Stimulated activated naive B cell treated with anti-CD40 and anti-IgM and Interleukin-4, amounts not matched to agents 10 μg/mL and 1 μg/mL and 100 μg/mL, for 72 hours (primary cell): Measurements from ENCODE around the gene CHPT1.
"Not testable (repeated sequence)": the region's sequence is repeated elsewhere in the genome, so short reads cannot be mapped to it uniquely, and the experiment has no call there.

Experiments
- ATAC-seq, 2 donors: fragments of 150-1000 bp; cut with Tn5 transposase; replicated peaks; 2 replicates each; pipeline ENCODE4 v1.10.0; 2021; ENCODE audit warnings: moderate library complexity in 1 of 2
- DNase-seq: peaks from one replicate; pipeline ENCODE4 v3.0.0; 2021
- H3K27ac Mint-ChIP-seq: one replicate; pipeline ENCODE4 v1.8.0; 2022; ENCODE audit warnings: mild to moderate bottlenecking, mixed read lengths
- H3K27me3 Mint-ChIP-seq, 2 donors: one replicate each; pipeline ENCODE4 v1.8.0; 2022; ENCODE audit warnings: mixed read lengths in 2 of 2
- H3K36me3 Mint-ChIP-seq, 2 donors: one replicate each; pipeline ENCODE4 v1.8.0; 2022; ENCODE audit warnings: mixed read lengths in 2 of 2, mild to moderate bottlenecking in 1 of 2
- H3K4me1 Mint-ChIP-seq, 2 donors: one replicate each; pipeline ENCODE4 v1.8.0; 2022; ENCODE audit warnings: mixed read lengths in 2 of 2, mild to moderate bottlenecking in 1 of 2
- H3K4me3 Mint-ChIP-seq, 2 donors: one replicate each; pipeline ENCODE4 v1.8.0; 2022; ENCODE audit warnings: mild to moderate bottlenecking in 2 of 2, mixed read lengths in 2 of 2, moderate library complexity in 1 of 2
- H3K9me3 Mint-ChIP-seq, 2 donors: one replicate each; pipeline ENCODE4 v1.8.0; 2022; ENCODE audit warnings: mixed read lengths in 2 of 2, mild to moderate bottlenecking in 1 of 2

Gene CHPT1

DNA sequence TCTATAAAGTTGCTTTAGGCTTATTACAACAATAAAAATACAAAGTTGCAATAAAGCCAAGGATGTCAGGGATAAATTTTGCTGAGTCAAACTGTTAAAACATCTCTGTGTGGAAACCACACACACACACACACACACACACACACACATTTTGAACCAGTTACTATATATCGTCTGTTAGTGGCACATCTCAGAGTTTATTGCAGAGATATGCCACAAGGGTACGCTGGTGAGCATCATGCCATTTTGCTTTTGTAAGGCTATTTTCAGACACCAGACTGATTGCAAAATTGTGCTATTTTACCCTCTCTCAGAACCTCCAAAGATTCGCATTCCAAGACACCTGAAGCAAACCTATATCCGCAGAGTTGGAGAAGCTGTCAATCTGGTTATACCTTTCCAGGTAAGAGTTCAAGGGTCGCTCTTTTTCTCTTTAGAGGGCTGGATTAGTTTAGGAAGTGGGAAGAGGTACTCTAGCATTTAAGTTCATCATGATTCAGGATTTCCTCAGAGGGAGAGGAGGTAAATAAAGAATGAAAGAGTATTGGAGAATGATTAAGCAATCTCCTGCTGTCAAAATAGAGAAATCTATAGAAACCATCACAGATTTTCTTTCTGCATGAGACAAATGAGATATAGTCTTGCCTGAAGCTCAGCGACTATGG is 27.3 kb upstream of the CHPT1 start:
- DNase-seq (peak; percentile 9), ATAC-seq (no peak)
- Mint-ChIP-seq H3K4me3 (peak overlapping the region in 1 of 2 donors; percentile 12), H3K36me3 (no peaks in the 10 kb centered on the region), H3K27ac (no peak overlapping the region), H3K27me3 (peaks cover 0 to 8% of the 10 kb centered on the region in 2 donors), H3K9me3 (no peaks in the 10 kb centered on the region), H3K4me1 (peaks cover 20 to 29% of the 10 kb centered on the region in 2 donors)

- peaks cover 0 to 3% of the 10 kb centered on the region in 2 donors for H3K27me3 Mint-ChIP-seq
- DNase-seq: peak; percentile 56
- H3K36me3 Mint-ChIP-seq: no peaks in the 10 kb centered on the region
- peaks cover 14 to 23% of the 10 kb centered on the region in 2 donors for H3K4me1 Mint-ChIP-seq
- peak; percentile 98 for ATAC-seq
- no peaks in the 10 kb centered on the region for H3K9me3 Mint-ChIP-seq
- peak overlapping the region; percentile 89 for H3K27ac Mint-ChIP-seq
- H3K4me3 Mint-ChIP-seq: peak overlapping the region; percentile 41 to 71
These were observed 26.2 kb upstream of the CHPT1 start for GRCh38 chr12:101671157-101671791.

DNA sequence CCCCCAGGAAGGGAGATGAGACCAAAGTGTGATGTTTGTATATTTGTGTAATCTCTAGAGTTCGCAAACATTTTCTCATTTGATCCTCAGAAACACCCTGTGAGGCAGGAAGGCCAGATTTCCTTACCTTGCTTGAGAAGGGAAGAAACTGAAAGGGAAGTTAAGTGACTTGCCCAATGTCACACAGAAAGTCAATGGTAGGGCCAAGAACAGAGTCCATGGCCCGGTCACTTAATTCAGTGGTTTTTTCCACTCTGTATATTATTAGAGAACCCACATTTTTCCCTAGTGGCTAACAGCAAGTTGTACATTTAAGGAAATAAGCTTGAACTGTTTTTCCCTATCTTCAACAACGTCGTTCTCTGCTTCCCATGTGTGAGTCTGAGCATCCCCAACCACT is 25.6 kb upstream of the CHPT1 start:
- no peaks in the 10 kb centered on the region for H3K9me3 Mint-ChIP-seq
- H3K27me3 Mint-ChIP-seq: no peaks in the 10 kb centered on the region
- no peak overlapping the region for H3K27ac Mint-ChIP-seq
- peak overlapping the region; percentile 41 to 71 for H3K4me3 Mint-ChIP-seq
- no peak for DNase-seq
- ATAC-seq: peak; percentile 18 to 21
- no peaks in the 10 kb centered on the region for H3K36me3 Mint-ChIP-seq
- H3K4me1 Mint-ChIP-seq: peaks cover 14 to 23% of the 10 kb centered on the region in 2 donors

DNA sequence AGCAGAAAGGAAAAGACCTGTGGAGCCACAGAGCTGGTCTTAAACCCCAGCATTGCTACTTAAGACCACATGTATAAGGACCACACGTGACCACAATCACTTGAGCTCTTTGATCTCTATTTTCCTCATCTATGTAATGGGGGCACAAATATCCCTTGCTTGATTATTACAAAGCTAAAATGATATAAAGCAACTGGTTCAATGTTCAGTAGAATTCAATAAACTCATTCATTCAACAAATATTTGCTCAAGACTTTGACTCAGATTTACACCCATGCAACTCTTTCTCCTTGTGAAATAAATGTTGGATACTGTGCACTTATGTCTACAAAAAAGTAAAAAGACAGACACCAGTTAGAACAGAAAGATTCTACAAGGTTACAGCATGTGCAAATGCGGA is 21.9 kb upstream of the CHPT1 start:
- ATAC-seq (no peak), DNase-seq (no peak)
- H3K27me3 Mint-ChIP-seq: no peaks in the 10 kb centered on the region
- no peaks in the 10 kb centered on the region for H3K9me3 Mint-ChIP-seq
- H3K4me3 Mint-ChIP-seq: no peak overlapping the region
- no peaks in the 10 kb centered on the region for H3K36me3 Mint-ChIP-seq
- H3K4me1 Mint-ChIP-seq: peaks cover 12 to 16% of the 10 kb centered on the region in 2 donors
- H3K27ac Mint-ChIP-seq: no peak overlapping the region

DNA sequence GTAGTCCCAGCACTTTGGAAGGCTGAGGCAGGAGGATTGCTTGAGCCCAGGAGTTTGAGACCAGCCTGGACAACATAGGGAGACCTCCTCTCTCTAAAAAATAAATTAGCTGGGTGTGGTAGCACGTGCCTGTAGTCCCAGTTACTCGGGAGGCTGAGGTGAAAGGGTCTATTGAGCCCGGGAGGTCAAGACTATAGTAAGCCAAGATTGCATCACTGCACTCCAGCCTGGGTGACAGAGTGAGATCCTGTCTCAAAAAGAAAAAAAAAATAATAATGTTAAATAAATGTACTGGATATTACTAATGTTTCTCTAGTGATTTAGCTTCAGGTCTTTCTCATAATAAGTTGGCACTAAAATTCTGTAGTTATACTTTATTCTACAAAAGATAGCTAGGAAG is 20.9 kb upstream of the CHPT1 start:
- not testable (repeated sequence) for DNase-seq, H3K4me3 Mint-ChIP-seq, H3K27me3 Mint-ChIP-seq, H3K27ac Mint-ChIP-seq, H3K4me1 Mint-ChIP-seq, H3K9me3 Mint-ChIP-seq, ATAC-seq, H3K36me3 Mint-ChIP-seq

GRCh38 chr12:101678081-101678480 is 19.4 kb upstream of the CHPT1 start:
- H3K4me1 Mint-ChIP-seq: peaks cover 0 to 4% of the 10 kb centered on the region in 2 donors
- no peak overlapping the region for H3K27ac Mint-ChIP-seq
- H3K4me3 Mint-ChIP-seq: no peak overlapping the region

DNA sequence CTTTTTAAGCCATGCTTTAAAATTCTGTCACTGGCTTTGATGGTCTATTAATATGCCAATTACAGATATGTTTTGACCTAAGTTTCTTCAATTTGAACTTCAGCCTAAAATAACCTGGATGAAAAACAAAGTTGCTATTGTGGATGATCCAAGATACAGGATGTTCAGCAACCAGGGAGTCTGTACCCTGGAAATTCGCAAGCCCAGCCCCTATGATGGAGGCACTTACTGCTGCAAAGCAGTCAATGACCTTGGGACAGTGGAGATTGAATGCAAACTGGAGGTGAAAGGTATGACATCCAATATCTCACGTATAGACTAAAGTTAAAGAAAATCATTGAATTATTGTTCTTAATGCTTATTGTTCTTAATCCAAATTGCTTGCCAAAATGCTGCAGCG is 17.2 kb upstream of the CHPT1 start:
- no peak overlapping the region for H3K27ac Mint-ChIP-seq
- DNase-seq (no peak), ATAC-seq (no peak)
- H3K36me3 Mint-ChIP-seq: no peaks in the 10 kb centered on the region
- no peaks in the 10 kb centered on the region for H3K9me3 Mint-ChIP-seq
- H3K4me1 Mint-ChIP-seq: peaks cover 0 to 4% of the 10 kb centered on the region in 2 donors
- no peak overlapping the region for H3K4me3 Mint-ChIP-seq
- peaks cover 0 to 4% of the 10 kb centered on the region in 2 donors for H3K27me3 Mint-ChIP-seq

More at GRCh38 chr12:101678081-101678480, 19.4 kb upstream of the CHPT1 start:
- DNase-seq (no peak), ATAC-seq (no peak)
- Mint-ChIP-seq H3K36me3 (no peaks in the 10 kb centered on the region), H3K9me3 (no peaks in the 10 kb centered on the region), H3K27me3 (no peaks in the 10 kb centered on the region)

- ATAC-seq (no peak), DNase-seq (no peak)
- peaks cover 0 to 4% of the 10 kb centered on the region in 2 donors for H3K4me1 Mint-ChIP-seq
- H3K9me3 Mint-ChIP-seq: no peaks in the 10 kb centered on the region
- H3K36me3 Mint-ChIP-seq: no peaks in the 10 kb centered on the region
- H3K27me3 Mint-ChIP-seq: peaks cover 0 to 4% of the 10 kb centered on the region in 2 donors
- no peak overlapping the region for H3K27ac Mint-ChIP-seq
- no peak overlapping the region for H3K4me3 Mint-ChIP-seq
These were observed 16.8 kb upstream of the CHPT1 start for GRCh38 chr12:101680647-101681046.

DNA sequence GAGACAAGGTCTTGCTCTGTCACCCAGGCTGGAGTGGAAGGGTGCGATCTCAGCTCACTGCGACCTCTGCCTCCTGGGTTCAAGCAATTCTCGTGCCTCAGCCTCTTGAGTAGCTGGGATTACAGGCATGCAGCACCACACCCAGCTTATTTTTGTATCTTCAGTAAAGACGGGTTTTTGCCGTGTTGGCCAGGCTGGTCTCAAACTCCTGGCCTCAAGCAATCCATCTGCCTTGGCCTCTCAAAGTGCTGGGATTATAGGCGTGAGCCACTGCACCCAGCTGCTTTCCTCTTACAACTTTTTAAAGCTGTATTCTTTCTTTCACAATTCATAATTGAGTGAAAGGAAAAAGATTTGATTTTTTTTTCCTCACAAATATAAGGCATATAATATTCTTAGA is 15.8 kb upstream of the CHPT1 start:
- DNase-seq, H3K36me3 Mint-ChIP-seq, H3K4me1 Mint-ChIP-seq, H3K27me3 Mint-ChIP-seq, H3K4me3 Mint-ChIP-seq, H3K9me3 Mint-ChIP-seq, ATAC-seq, H3K27ac Mint-ChIP-seq: not testable (repeated sequence)

DNA sequence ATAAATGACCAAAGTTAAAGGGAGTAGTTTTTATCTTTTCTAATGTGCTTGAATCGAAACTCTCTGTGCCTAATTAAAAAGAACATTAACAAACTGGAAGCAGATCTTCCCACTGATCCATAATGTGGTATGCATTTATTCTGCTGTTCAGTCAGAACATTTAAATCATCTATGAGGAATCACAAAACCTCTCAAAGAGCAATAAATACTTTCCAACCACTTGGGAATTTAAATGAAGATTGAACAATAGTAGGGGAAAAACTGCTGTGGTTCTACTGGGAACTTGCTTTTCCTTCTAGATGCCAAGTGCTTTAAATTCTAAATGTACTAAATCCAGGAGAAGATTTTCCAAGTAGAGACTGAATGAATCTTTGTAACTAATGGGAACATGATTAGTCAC is 12.3 kb upstream of the CHPT1 start:
- DNase-seq (no peak), ATAC-seq (no peak)
- Mint-ChIP-seq H3K4me3 (no peak overlapping the region), H3K27me3 (peaks cover 0 to 4% of the 10 kb centered on the region in 2 donors), H3K4me1 (no peaks in the 10 kb centered on the region), H3K27ac (no peak overlapping the region), H3K36me3 (no peaks in the 10 kb centered on the region), H3K9me3 (no peaks in the 10 kb centered on the region)

- Mint-ChIP-seq H3K36me3 (no peaks in the 10 kb centered on the region), H3K27me3 (peaks cover 0 to 4% of the 10 kb centered on the region in 2 donors)
These were observed 11.3 kb upstream of the CHPT1 start for GRCh38 chr12:101686176-101686575.

DNA sequence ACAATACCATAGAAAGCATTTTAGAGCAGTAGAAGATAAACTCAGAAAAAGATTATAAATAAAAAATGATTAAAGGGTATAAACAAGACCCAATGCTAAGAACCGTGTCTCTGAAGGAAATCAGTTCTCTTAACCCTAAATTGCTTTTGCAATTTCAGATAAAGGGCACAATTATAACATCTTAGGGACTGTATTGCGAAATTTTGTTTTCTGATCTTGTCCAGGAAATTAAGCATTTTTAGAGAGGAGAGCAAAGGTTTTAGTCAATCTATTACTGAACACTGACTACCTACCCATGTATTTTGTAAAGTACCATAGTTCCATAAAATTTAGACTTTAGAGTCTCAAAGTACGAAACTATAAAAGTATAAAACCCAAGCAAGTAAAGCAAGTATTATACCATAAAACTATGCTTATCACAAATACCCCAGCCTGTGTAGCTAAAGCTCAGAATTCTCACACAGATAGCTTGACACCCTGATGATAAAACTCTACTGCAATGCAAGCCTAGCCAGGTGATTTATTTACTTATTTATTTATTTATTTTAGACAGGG is 6.8 kb upstream of the CHPT1 start:
- Mint-ChIP-seq H3K9me3 (no peaks in the 10 kb centered on the region), H3K27me3 (no peaks in the 10 kb centered on the region), H3K4me3 (no peak overlapping the region), H3K27ac (no peak overlapping the region), H3K36me3 (no peaks in the 10 kb centered on the region), H3K4me1 (peaks cover 3 to 7% of the 10 kb centered on the region in 2 donors)
- no peak for ATAC-seq
- DNase-seq: no peak

More at GRCh38 chr12:101686176-101686575, 11.3 kb upstream of the CHPT1 start:
- Mint-ChIP-seq H3K4me1 (peaks cover 0 to 1% of the 10 kb centered on the region in 2 donors), H3K9me3 (no peaks in the 10 kb centered on the region), H3K4me3 (no peak overlapping the region), H3K27ac (no peak overlapping the region)
- no peak for ATAC-seq
- DNase-seq: no peak

DNA sequence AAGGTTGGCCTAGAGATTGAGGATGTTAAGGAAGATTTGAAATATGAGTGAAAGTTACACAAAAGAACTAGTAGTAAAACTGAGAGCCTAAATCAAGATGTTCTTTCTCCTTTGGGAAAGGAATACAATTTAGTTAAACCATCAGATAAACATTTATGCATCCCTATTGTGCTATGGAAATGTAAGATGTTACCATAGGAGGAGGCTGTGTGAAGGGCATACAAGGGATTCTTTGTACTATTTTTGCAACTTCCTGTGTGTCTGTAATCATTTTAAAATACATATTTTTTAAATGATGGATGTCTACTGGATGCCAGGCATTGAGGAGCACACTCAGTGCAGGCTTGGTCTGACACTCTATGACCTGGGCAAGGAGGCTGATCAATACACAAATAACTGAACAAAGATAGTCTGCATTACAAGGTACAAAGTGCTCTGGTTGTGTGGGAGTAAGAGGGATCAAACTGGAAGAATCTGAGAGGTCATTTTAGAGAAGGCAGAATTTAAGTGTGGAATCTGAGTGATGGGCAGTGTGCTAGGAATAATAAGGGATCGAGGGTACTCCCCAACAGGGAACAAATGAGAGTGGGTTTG is 5.8 kb upstream of the CHPT1 start:
- ATAC-seq (no peak), DNase-seq (no peak)
- H3K27ac Mint-ChIP-seq: no peak overlapping the region
- H3K4me1 Mint-ChIP-seq: peaks cover 9 to 13% of the 10 kb centered on the region in 2 donors
- no peaks in the 10 kb centered on the region for H3K36me3 Mint-ChIP-seq
- H3K27me3 Mint-ChIP-seq: no peaks in the 10 kb centered on the region
- no peaks in the 10 kb centered on the region for H3K9me3 Mint-ChIP-seq
- no peak overlapping the region for H3K4me3 Mint-ChIP-seq

DNA sequence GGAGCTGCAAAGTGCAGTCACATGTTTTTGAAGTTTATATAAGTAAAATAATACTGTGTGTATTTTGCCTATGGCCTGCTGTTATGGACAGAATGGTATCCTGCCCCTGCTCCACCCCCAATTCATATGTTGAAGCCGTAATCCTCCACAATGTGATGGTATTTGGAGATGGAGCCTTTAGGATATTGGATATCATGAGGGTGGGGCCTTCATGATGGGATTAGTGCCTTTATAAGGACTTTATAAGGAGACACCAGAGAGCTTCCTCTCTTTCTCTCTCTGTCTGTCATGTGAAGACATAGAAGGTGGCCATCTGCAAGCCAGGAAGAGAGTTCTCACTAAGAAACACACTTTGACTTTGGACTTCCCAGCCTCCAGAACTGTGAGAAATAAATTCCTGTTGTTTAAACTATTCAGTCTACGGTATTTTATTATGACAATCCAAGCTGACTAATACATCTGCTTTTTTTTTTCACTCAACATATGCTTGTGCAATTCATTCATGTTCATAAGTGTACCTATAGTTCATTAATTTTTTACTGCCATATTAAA is 3.1 kb upstream of the CHPT1 start:
- no peaks in the 10 kb centered on the region for H3K27me3 Mint-ChIP-seq

More for the DNA sequence above, 3.1 kb upstream of the CHPT1 start:
- peaks cover 20 to 30% of the 10 kb centered on the region in 2 donors for H3K4me1 Mint-ChIP-seq
- H3K27ac Mint-ChIP-seq: no peak overlapping the region
- no peaks in the 10 kb centered on the region for H3K9me3 Mint-ChIP-seq
- DNase-seq: no peak
- no peak overlapping the region for H3K4me3 Mint-ChIP-seq
- no peak for ATAC-seq
- peaks cover 0 to 5% of the 10 kb centered on the region in 2 donors for H3K36me3 Mint-ChIP-seq
